Left hindlimb (tissue), 1 donor: ENCODE data around the gene SQSTM1.
A peak's percentile ranks its signal among the peaks of the same experiment; 100 is the strongest.

Source experiments
- DNase-seq: peaks from one replicate; pipeline ENCODE4 v3.0.0-alpha.2; 2018

SQSTM1 gene

DNA sequence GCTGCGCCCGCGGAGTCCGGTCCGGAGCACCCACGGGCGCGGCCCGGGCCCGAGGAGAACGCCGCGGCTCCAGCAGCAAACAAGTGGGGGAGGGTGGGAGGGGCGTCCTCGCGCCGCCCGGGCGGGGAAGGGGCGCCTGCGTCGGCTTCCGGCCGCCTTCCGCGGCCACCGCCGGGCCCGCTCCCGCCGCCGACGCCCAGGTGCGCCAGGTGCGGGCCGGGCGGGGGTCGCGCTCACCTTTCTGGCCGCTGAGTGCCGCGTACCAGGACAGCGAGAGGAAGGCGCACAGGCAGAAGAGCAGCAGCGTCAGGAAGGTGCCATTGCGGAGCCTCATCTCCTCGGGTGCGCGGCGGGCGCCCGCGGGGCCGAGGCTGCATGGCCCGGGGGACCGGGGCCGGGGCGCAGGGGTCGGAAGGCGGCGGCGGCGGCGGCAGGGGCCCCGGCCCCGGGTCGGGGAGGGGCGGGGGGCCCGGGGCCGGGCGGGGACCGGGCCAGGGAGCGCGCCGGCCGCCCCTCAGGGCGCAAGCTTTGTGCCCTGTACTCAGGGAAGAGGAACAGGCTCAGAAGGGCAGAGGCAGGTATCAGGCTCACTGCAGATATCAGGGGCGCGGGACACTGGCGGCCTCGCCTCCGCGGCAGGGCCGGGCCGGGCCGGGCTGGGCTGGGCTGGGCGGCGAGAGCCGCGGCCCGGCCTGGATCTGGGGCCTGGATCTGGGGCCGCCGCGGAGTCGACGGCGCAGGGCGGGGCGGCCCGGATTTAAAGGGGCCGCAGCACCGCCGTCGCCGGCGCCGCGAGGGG lies 14.3 kb upstream of the SQSTM1 start, which contains the start of gene MGAT4B:
Gene MGAT4B, minus strand, starts transcription at position 617 of the 799 bp plus-strand sequence. Its CDS starts 283 bp downstream, at position 334.
- peak; percentile 82 for DNase-seq

DNA sequence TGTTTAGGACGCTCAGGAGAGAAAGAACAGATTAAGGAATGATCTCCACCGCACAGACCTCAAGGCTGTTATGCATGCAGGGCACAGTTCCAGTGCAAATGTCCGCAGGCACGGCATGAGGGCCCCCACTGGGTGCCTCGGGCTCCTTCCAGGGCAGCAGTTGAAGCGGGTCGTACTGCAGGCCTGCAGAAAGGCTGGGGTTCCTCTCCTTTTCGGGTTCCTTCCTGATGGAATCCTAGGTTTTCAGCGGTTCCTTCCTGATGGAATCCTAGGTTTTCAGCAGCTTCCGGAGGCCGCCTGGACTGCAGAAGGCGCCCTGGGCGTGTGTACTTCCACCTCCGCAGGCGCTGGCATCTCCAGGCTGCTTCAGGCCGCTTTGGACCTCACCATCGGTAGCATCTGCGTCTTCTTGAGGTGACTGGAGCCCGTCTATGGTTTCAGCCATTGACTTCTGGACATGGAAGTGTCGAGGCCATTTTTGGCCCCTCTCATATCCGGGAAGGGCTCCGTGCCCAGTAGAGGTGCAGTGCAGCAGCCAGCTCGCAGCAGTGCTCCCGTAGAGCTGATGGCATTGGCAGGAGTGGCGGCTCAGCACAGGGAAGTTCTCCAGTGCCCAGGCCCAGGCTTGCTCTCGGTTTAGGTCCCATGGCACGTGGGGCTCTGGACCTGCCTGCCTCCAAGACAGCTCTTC lies 8.4 kb upstream of the SQSTM1 start:
- DNase-seq = no peak

DNA sequence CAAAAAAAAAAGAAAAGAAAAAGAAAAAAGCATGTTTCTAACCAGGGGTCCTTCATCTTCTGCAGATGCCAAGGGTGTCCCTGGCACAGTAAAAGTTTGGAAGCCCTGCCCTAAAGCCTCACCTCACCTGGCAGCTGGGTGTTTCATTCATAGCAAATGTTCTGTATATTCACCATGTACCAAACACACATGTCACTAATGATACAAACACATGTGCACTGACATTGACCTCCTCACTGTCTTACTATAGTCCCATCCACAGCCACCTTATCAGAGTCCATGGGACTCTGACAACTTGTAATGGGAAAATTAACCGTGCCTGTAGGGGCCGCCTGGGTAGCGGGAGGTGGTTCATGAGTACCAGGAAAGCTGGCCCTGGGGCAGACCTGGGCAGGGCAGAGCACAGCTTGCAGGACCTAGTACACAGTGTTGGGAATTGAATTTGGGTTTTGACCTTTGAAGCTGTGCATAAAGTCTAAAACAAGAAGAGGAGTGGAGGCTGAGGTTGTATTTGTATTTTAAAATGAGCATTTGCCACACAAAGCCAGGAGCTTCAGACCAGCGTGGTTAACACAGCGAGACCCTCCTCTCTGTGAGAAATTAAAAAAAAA lies 7.6 kb upstream of the SQSTM1 start:
- DNase-seq = no peak

DNA sequence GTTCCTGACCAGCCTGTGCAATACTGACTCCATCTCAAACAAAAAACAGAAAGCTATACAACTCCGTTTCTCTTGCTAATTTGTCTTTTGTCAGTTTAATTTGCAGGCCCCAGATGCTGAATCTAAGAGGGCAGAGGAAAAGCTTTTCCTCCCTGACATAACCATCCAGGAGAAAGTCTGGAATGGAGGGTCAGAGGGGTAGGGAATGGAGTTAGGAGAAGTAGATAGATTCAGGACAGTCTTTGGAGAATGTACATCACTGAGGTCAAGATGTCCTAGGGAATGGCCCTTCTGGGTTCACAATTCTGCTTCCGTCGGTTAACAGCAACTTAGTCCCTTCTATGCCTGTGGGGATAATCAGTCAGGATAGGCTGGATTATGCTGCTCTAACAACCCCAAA lies 6.6 kb upstream of the SQSTM1 start:
- no peak for DNase-seq

DNA sequence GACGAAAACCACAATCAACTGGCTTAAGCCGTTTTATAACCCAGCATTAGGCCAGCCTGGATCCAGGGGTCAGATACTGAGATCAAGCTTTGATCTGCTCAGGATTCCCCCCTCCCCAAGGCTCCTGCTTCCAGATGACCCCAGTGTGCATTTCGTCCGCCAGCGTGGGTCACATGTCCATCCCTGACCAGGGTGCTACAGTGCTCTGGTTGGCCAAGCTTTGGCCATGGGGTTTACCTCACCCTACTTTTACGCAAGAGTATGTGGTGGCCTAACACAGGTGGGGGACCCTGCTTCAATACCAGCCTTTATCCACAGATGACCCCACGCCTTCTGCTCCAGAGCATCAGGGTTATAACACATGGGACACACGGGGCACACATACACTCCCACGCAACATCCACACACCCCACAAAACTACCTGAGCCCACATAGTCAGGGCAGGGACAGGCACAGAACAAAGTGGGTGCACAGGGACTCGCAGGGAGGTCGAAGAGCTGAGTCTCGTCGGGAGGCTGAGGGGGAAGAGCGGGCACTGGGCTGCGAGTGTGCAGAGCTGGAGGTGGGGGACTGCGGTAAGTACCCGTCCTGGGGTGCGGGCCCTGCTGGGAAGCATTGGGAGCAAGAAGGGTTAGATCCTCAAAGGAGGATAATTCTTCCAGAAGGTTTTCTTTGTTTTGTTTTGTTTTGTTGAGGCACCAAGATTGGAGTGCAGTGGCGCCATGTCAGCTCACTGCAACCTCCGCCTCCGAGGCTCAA lies 5.0 kb upstream of the SQSTM1 start:
- no peak for DNase-seq

DNA sequence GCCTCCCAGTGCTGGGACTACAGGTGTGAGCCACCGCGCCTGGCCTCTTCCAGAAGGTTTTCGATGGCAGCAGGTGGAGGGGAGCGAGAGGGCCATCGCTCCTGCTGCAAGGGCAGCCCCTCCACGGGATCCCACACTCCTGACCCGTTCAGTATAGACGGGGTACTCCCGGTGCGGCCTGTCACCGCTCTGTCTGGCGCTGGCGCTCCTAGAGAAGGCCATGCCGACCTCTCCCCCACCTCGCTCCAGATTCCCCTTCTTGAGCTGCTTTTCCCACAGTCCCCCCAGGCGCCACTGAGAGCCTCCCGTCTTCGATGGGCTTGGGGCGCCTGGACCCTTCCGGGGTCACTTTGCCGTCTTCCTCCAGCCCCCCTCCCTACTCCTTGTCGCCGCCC lies 4.3 kb upstream of the SQSTM1 start:
- DNase-seq = no peak

DNA sequence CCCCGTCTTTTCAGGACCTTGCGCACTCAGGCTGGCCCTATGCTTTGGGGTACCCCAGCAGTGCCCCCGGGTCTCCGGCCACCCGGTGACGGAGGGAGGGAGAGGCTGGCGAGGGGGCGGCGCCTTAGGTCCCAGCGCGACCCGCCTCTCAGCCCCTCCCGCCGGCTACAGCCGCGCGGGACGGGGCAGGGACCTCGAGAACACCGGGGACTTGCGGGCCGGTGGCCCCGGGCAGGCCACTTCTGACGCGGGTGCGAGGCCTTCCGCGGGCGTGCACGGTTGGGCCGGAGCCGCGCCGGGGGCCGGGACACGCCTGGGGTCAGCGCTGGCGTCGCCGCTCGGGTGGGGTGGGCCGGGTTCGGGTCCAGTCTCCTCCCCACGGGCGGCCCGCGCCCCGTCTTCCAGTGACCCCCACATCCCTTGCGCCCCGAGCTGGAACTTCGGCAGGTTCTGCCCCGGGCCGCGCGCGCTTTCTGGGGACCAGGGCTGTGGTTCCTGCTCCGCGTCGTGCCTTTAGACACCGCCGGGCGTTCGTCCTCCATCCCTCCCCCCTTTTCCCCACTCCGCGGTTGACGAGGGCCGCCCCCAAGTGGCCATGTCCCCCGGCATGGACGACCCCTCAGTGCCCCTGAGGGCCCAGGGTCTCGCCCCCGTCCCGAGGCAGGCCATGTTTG lies 3.8 kb upstream of the SQSTM1 start:
- no peak for DNase-seq

DNA sequence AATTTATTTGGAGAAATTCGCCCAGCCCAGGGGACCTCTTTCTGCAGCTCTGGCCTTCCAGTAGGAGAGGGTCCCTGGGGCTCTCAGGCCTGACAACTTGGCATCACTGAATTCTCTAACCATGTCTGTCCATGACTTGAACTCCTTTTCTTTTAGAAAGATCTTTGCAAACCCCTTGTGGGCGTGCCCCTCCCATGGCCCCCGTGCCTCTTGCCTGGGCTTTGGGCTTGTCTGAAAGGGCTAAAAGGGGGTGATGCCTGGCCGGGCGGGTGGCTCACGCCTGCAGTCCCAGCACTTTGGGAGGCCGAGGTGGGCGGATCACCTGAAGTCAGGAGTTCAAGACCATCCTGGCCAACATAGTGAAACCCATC lies 3.2 kb upstream of the SQSTM1 start:
- no peak for DNase-seq

DNA sequence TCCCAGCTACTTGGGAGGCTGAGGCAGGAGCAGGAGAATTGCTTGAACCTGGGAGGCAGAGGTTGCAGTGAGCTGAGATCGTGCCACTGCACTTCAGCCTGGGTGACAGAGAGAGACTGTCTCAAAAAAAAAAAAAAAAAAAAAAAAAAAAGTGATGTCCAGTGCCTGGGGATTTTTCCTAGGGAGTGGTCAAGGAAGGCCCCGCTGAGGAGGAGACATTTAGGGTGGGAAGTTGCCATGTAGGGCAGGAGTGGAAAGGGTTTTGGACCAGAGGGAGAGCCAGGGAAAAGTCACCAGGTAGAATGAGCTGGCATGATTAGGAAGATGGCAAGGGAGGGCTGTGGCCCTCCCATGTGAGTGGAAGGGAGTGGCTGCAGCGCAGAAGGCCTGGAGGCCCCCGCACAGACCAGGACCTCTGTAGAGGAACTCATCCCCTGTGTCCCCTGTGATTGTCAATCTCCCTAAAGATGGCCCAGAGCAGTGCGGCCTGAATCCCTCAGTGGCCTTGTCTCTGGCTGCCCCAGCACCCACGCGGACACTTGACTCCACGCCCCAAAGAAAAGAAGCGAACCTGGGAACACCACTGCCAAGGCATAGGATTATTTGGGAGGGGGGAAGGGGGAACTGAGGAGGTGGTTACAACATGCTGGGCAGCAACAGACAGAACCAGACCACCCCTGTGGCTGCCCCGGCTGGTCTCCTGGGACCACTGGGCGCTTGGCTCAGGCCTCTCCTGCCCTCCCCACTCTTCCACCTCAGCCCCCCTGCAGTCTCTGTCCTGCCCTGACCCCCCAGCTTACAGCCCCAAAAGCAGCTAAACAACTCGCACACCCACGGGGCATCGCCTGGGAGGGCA lies 2.6 kb upstream of the SQSTM1 start:
- no peak for DNase-seq

DNA sequence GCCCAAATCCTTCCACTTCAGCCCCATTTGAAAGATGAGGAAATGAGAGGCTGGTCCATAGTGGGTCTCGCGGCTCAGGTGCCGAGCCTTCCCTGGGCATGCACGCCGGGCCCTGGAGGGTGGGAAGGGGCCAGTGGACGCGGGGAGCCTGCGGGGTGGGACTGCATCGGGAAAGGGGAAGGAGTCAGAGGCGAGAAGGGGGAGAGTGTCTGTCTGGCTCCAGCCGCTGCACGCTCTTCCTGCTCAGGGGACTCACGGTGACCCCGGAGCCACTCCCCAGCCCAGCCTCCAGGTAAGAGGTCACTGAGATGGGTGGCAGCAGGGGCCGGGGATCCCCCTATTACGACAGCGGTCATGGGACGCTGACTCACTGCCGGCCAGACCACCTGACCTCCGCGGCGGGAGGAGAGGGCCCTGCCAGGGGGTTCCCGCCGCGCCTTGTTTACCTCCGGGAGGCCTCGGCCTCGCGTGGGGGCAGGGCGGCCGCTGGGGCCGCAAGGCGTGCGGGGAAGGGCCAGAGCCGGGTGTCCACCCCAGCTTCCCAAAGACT lies 1.9 kb upstream of the SQSTM1 start:
- DNase-seq = peak; percentile 90

DNA sequence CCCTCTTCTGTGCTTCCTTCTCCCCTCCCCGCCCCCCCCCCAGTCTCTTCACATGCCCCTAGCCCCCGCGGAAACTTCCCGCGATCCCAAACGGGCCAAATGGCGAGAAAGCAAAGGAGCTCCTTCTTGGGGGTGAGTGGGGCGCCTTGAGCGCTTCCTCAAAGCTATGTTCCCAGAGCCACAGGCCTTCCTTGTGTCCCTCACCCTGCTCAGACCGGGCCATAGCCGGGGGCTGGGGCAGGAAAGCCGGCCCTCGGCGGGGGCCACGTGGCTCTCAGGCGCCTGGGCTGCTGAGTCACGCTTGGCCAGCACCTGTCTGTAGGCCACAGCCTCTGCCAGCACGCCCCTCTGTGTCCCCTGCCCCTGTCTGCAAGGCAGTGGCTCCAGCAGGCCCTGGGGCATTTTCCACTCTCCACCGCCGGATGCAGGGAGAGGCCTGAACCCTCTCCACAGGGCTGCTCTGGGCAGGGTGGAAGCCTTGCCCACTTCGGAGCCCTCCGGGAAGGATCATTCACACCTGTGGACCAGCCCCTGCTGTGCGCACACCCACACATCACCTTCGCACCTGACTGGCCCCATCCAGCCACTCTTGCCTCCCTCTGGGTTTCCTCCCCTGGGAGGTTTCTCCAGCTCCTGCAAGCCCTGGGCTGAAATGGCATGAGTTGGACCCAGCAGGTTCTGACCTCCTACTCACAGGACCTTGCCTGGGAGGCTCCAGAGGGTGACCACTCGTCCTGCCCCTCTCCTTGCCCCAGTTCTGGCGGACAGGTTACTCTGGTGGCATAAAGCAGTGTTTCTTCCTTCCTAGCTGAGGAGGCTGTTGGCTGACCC lies 1.2 kb upstream of the SQSTM1 start:
- DNase-seq = no peak

DNA sequence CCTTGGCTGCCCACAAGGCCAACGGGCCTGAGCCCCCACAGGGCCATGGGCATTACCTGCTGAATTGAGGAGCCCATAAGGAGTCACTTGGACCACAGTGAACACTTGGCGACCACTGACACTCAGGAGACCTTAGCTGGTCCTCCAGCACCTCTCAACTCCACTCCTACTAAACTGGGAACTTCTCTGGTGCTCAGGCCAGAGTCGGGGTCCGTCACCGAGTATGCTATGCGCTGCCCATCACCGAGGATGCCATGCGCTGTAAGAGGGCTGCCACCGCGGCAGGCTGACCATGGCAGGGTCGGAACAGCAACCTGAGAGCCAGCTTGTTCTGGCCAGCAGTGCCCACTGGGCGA lies 600 bp upstream of the SQSTM1 start:
- no peak for DNase-seq

DNA sequence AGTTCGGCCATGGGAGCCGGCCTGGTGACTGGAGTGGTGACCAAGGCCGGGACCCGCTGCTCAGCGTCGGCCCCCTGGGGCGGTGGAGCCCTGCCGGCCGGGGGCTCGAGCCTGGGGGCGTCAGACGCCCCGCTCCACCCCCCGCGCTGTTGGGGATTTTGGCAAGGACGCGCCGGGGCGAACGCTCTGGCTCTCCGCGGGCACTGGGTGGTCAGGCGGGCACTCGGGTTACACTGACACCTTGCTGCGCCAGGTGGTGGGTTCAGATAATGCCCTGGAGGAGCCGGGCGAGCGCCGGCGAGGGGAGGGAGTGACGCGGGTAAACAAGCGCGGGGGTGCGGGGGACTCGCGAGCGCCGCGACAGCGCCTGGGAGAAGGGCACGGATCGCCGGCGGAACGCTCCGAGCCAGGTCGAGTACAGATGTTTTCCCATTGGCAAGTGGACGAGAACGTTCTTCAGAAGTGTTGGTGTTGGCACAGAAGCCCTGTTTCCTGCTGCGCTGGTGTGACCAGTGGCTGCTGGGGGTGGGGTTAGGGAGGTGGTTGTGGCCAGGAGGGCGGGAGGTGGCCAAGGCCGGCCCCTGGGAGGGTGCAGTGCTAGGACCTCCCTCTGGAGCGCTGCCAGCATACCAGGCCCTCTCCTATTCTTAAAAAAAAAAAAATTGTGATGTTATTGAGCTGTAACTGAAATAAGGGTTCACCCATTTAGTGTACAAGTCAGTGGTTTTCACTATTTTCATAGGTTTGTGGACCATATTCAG lies 773 bp downstream of the SQSTM1 start:
- DNase-seq = peak; percentile 96

DNA sequence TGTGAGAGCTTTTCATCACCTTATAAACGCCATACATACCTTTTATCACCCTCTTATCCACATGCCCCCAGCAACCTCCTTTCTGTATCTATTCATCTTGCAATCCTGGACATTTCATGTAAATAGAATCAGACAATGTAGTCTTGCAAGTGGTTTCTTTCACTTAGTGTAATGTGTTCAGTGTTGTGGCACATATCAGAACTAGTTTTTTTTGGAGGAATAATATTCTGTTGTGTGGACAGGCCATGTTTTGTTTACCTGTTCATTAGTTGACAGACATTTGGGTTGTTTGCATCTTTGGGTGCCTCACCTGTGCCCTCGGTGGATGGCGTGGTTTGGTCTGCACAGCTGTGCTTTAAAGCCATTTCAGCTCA lies 1.3 kb downstream of the SQSTM1 start:
- no peak for DNase-seq

DNA sequence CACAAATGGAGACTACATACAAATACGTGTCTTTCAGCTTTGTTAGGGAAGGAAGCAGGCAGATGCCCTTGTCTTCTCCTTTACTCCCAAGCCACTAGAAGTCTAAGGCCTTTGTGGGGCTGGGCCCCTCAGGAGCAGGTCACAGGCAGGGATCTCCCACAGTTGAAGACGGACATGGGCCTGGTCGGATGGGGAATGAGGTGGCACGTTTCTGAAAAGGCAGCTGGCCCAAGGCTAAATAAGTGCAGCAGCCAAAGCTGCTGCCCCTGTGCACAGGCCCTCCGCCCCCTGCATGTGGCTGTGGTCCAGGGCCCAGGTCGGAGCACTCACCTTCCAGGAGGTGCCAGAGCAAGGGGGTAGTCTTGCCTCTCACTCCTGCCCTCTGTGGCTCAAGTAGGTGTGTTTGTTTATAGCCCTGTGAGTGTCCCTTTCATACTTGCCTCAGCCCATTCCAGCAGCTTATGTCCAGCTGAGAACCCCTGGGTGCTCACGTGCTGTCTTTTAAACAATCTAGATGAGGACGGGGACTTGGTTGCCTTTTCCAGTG lies 1.8 kb downstream of the SQSTM1 start:
- no peak for DNase-seq

DNA sequence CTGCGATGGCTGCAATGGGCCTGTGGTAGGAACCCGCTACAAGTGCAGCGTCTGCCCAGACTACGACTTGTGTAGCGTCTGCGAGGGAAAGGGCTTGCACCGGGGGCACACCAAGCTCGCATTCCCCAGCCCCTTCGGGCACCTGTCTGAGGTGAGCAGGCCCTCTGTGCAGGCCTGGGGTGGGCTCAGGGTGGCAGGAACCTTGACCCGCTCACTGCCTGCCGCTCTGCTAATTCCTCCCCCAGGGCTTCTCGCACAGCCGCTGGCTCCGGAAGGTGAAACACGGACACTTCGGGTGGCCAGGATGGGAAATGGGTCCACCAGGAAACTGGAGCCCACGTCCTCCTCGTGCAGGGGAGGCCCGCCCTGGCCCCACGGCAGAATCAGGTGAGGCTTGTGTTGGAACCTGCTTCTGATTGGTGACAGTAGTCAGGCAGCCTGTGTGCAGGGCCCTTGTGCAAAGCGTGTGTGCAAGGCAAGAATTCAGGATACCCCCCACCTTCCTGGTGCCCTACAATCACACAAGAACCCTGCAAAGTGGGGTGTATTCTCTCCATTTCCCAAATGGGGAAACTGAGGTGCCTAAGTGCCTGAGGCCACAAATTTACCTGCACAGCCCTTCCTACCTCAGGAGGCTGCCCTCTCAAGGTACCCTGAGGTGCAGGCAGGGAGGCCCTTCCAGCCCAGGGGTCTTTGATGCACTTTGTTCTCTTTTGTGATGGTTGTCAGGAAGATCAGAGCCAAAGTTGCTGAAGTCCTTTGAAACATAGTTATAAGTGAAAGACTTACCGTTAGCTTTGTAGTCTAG lies 3.4 kb downstream of the SQSTM1 start:
- DNase-seq = peak; percentile 25

DNA sequence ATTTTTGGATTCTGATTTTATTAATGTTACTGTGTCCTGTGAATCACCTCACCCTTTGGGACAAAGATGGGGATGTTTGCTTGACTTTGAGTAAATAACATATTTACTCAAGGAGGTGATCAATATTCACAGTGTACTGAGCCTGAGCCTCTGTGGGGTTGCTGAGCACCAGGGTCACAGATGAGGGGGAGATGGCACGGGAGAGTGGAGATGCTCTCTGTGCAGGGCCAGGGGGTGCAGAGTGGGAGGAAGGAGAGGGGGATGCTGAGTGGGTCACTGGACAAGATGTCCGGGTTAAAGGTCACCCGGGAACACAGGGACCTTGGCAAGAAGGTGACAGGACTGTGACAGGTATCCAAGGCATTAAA lies 4.0 kb downstream of the SQSTM1 start:
- peak; percentile 10 for DNase-seq

DNA sequence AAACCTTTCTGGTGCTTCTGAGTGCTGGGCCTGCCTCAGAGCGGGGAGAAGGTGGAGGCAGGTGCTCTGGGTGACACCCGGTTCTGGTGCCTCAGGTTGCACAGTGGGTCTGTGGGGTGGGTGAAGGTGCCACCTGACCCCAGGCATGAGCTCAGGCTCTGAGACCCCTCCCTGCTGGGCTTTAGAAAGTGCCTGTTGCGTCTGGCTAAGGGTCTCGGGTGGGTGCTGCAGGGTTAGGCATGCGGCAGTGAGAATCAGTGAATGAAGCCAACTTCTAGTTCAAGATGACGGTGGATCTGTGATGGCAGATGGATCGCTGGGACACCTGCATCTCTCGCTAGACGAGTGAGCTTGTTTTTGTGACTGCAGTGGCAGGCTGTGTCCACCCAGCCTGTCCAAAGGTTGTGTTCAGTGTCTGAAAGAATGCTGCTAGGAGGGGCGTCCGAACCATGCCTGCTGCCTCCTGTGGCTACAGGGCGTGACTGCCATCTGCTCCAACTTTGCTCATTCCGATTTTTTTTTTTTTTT lies 5.0 kb downstream of the SQSTM1 start:
- peak; percentile 20 for DNase-seq
